GM12801 (cell line): ENCODE results near the gene SPTBN5.

ENCODE experiments used
- CTCF ChIP-seq: IDR thresholded peaks from one replicate; pipeline ENCODE4 v1.5.1; 2011; ENCODE audit warnings: control low read depth; ENCODE audit not compliant: insufficient read length; ENCODE audit errors: extremely low read depth

The SPTBN5 gene

GRCh38 chr15:41858756-41859155 lies 35.1 kb downstream of the SPTBN5 start:
- no peak for TF ChIP-seq CTCF

- TF ChIP-seq CTCF, result no peak
Measured at GRCh38 chr15:41857316-41857715, 36.5 kb downstream of the SPTBN5 start.

GRCh38 chr15:41856716-41857115 lies 37.1 kb downstream of the SPTBN5 start:
- TF ChIP-seq CTCF, result no peak

GRCh38 chr15:41856262-41856661 lies 37.6 kb downstream of the SPTBN5 start:
- TF ChIP-seq CTCF, result no peak

GRCh38 chr15:41855261-41855961 lies 38.4 kb downstream of the SPTBN5 start:
- no peak for TF ChIP-seq CTCF

GRCh38 chr15:41854443-41854842 lies 39.4 kb downstream of the SPTBN5 start:
- TF ChIP-seq CTCF, result no peak

GRCh38 chr15:41853831-41854230 lies 40.0 kb downstream of the SPTBN5 start:
- TF ChIP-seq CTCF, result no peak
